B cell (primary cell): ENCODE measurements around the gene USP20.

Source experiments
- EZH2 ChIP-seq: IDR thresholded peaks from 2 replicates; pipeline ENCODE4 v1.6.1; 2012; ENCODE audit warnings: borderline replicate concordance, low read depth, mild to moderate bottlenecking, moderate library complexity, low read length; ENCODE audit not compliant: insufficient read depth, poor library complexity, severe bottlenecking
- TF ChIP-seq, protein P1 (sequence below): fragments of 200-600 bp; IDR thresholded peaks from one replicate; pipeline ENCODE4 v1.8.0; 2022; ENCODE audit warnings: antibody characterized with exemption, mild to moderate bottlenecking

DNA sequence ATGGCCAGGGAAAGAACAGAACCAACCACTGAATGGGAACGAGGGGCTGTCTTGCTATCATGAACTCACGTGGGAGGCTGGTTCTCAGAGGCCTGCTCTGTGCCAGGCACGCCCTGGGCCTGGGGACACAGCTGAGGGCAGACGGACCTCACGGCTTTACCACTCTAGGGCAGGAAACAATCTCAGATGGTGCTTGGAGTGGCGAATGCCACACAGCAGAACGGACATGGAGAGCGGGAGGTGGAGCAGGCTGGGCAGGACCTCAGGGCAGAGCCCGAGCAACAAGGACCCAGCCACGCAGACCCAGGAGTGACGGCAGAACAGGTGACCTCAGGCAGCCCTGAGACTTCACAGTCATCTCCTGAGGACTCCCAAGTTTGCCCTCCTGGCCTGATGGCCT, 20.0 kb upstream of the USP20 start:
- TF ChIP-seq, protein P1, sequence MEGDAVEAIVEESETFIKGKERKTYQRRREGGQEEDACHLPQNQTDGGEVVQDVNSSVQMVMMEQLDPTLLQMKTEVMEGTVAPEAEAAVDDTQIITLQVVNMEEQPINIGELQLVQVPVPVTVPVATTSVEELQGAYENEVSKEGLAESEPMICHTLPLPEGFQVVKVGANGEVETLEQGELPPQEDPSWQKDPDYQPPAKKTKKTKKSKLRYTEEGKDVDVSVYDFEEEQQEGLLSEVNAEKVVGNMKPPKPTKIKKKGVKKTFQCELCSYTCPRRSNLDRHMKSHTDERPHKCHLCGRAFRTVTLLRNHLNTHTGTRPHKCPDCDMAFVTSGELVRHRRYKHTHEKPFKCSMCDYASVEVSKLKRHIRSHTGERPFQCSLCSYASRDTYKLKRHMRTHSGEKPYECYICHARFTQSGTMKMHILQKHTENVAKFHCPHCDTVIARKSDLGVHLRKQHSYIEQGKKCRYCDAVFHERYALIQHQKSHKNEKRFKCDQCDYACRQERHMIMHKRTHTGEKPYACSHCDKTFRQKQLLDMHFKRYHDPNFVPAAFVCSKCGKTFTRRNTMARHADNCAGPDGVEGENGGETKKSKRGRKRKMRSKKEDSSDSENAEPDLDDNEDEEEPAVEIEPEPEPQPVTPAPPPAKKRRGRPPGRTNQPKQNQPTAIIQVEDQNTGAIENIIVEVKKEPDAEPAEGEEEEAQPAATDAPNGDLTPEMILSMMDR, result no peak
- TF ChIP-seq EZH2, result no peak
